ENCODE measurements around the gene SEMA5B.

SEMA5B gene

GRCh38 chr3:122890720-122891220, 136.8 kb downstream of the SEMA5B start:
- Histone ChIP-seq H3K4me3 (replicated peaks; ENCODE audit: insufficient read depth, low read length) (no peak overlapping the region), H3K27me3 (ENCODE audit: insufficient read depth, poor library complexity, severe bottlenecking) (no peaks in the 10 kb centered on the region), H3K27ac (replicated peaks) (no peak overlapping the region)
- DNase-seq (ENCODE audit: low read depth in 1 of 2, low spot score in 1 of 2), result no peak
- TF ChIP-seq SPI1 (IDR thresholded peaks at IDR 0.05; ENCODE audit: borderline replicate concordance, low read depth) (no peak), CTCF (IDR thresholded peaks at IDR 0.05; ENCODE audit: insufficient read depth, low read length) (no peak), GABPA (IDR thresholded peaks at IDR 0.05; ENCODE audit: low read depth) (no peak), REST (IDR thresholded peaks at IDR 0.05; ENCODE audit: insufficient replicate concordance, low read depth) (no peak), POLR2AphosphoS5 (IDR thresholded peaks at IDR 0.05; ENCODE audit: low read depth) (no peak)

- H3K27me3 ChIP-seq (ENCODE audit: insufficient read depth, poor library complexity, severe bottlenecking), result no peaks in the 10 kb centered on the region
- no peak overlapping the region for H3K27ac ChIP-seq (replicated peaks)
- no peak for TF ChIP-seq GABPA (IDR thresholded peaks at IDR 0.05; ENCODE audit: low read depth)
- TF ChIP-seq SPI1 (IDR thresholded peaks at IDR 0.05; ENCODE audit: borderline replicate concordance, low read depth), result peak; percentile 34; the same call in 1 of the 2 replicates
- peak in 1 of 2 experiments; percentile 15 for DNase-seq (ENCODE audit: low read depth in 1 of 2, low spot score in 1 of 2)
- no peak overlapping the region for H3K4me3 ChIP-seq (replicated peaks; ENCODE audit: insufficient read depth, low read length)
Measured at GRCh38 chr3:122890077-122890719, 137.4 kb downstream of the SEMA5B start.

- no peak for DNase-seq (ENCODE audit: low read depth in 1 of 2, low spot score in 1 of 2)
- H3K27me3 ChIP-seq (ENCODE audit: insufficient read depth, poor library complexity, severe bottlenecking), result no peaks in the 10 kb centered on the region
- H3K27ac ChIP-seq (replicated peaks), result no peak overlapping the region
- no peak overlapping the region for H3K4me3 ChIP-seq (replicated peaks; ENCODE audit: insufficient read depth, low read length)
- no peak for TF ChIP-seq GABPA (IDR thresholded peaks at IDR 0.05; ENCODE audit: low read depth)
- no peak for TF ChIP-seq SPI1 (IDR thresholded peaks at IDR 0.05; ENCODE audit: borderline replicate concordance, low read depth)
- no peak for TF ChIP-seq CTCF (IDR thresholded peaks at IDR 0.05; ENCODE audit: insufficient read depth, low read length)
- no peak for TF ChIP-seq POLR2AphosphoS5 (IDR thresholded peaks at IDR 0.05; ENCODE audit: low read depth)
- no peak for TF ChIP-seq REST (IDR thresholded peaks at IDR 0.05; ENCODE audit: insufficient replicate concordance, low read depth)
Measured at GRCh38 chr3:122886946-122887345, 140.6 kb downstream of the SEMA5B start.

- Histone ChIP-seq H3K27me3 (ENCODE audit: insufficient read depth, poor library complexity, severe bottlenecking) (no peaks in the 10 kb centered on the region), H3K27ac (replicated peaks) (no peak overlapping the region), H3K4me3 (replicated peaks; ENCODE audit: insufficient read depth, low read length) (no peak overlapping the region)
- no peak for DNase-seq (ENCODE audit: low read depth in 1 of 2, low spot score in 1 of 2)
- TF ChIP-seq SPI1 (IDR thresholded peaks at IDR 0.05; ENCODE audit: borderline replicate concordance, low read depth) (no peak), REST (IDR thresholded peaks at IDR 0.05; ENCODE audit: insufficient replicate concordance, low read depth) (no peak), POLR2AphosphoS5 (IDR thresholded peaks at IDR 0.05; ENCODE audit: low read depth) (no peak), CTCF (IDR thresholded peaks at IDR 0.05; ENCODE audit: insufficient read depth, low read length) (no peak), GABPA (IDR thresholded peaks at IDR 0.05; ENCODE audit: low read depth) (no peak)
Measured at GRCh38 chr3:122886251-122886650, 141.3 kb downstream of the SEMA5B start.

Measured in HL-60 (cell line).